SK-N-SH (cell line): ENCODE measurements around the gene KLLN. TPM values are rescaled to one million over a fixed set of nuclear protein-coding genes. Genes with fewer than 3 reads are reported as not detected.
"Not testable (repeated sequence)": the region's sequence is repeated elsewhere in the genome, so short reads cannot be mapped to it uniquely, and the experiment has no call there.

ENCODE experiments used
- CTCF ChIA-PET: fragments of 300-600, 350-600 bp; formaldehyde crosslinking; extraction: SDS; loops from one replicate; lab custom pipeline; 2021; lab: Yijun Ruan, JAX
- POLR2A ChIA-PET: fragments of 350-600 bp; sonication (Branson Sonifier 250); formaldehyde crosslinking; extraction: SDS; loops from one replicate; lab custom pipeline; 2020; ENCODE audit warnings: antibody characterized with exemption, inconsistent platforms; lab: Yijun Ruan, JAX
- DNase-seq: peaks from one replicate; pipeline ENCODE4 v3.0.0; 2012
- H2AFZ ChIP-seq: fragments of 200-600 bp; sonication (generic); 2 replicates; pipeline ENCODE4 v1.8.1; 2016; ENCODE audit warnings: antibody characterized with exemption, mild to moderate bottlenecking, low read depth
- H3F3A ChIP-seq: fragments of 200-600 bp; sonication (generic); replicated peaks from 2 replicates; pipeline ENCODE3; 2016; ENCODE audit warnings: antibody characterized with exemption, mild to moderate bottlenecking; ENCODE audit not compliant: insufficient read depth
- H3K27ac ChIP-seq, 2 experiments: fragments of 200-500 bp in 1 of 2; fragments of 200-600 bp in 1 of 2; sonication (Bioruptor generic) in 1 of 2; sonication (generic), shearing (Covaris generic) in 1 of 2; 2 replicates each; pipeline versions ENCODE4 v1.5.1 to v1.6.1; 2014 to 2016; ENCODE audit warnings: low read depth in 2 of 2, inconsistent platforms in 1 of 2, low read length in 1 of 2, mild to moderate bottlenecking in 1 of 2, mixed read lengths in 1 of 2
- H3K27me3 ChIP-seq: fragments of 200-600 bp; sonication (generic), shearing (Covaris generic); 2 replicates; pipeline ENCODE4 v1.6.1; 2016; ENCODE audit warnings: mixed run types; ENCODE audit not compliant: insufficient read depth
- H3K36me3 ChIP-seq, 2 experiments: fragments of 200-500 bp in 1 of 2; fragments of 200-600 bp in 1 of 2; sonication (Bioruptor generic) in 1 of 2; sonication (generic) in 1 of 2; replicated peaks in 1 of 2; 2 replicates each; pipeline versions ENCODE3 to v1.5.1; 2014 to 2016; ENCODE audit warnings: low read length in 1 of 2, mild to moderate bottlenecking in 1 of 2; ENCODE audit not compliant: insufficient read depth in 2 of 2, control insufficient read depth in 1 of 2
- H3K4me1 ChIP-seq, 2 experiments: fragments of 200-500 bp in 1 of 2; fragments of 200-600 bp in 1 of 2; sonication (Bioruptor generic) in 1 of 2; sonication (generic), shearing (Covaris generic) in 1 of 2; 2 replicates each; pipeline versions ENCODE4 v1.5.1 to v1.6.1; 2014 to 2016; ENCODE audit warnings: low read depth in 1 of 2, low read length in 1 of 2, mixed run types in 1 of 2; ENCODE audit not compliant: insufficient read depth in 2 of 2, control insufficient read depth in 1 of 2
- H3K4me2 ChIP-seq: fragments of 200-600 bp; sonication (generic), shearing (Covaris generic); 2 replicates; pipeline ENCODE4 v1.6.1; 2017; ENCODE audit warnings: mixed run types
- H3K4me3 ChIP-seq, 2 experiments: fragments of 200-500 bp in 1 of 2; fragments of 200-600 bp in 1 of 2; sonication (Bioruptor generic) in 1 of 2; sonication (generic), shearing (Covaris generic) in 1 of 2; 2 replicates each; pipeline versions ENCODE4 v1.5.1 to v1.8.1; 2014 to 2016; ENCODE audit warnings: low read depth in 2 of 2, inconsistent platforms in 1 of 2, low read length in 1 of 2, mild to moderate bottlenecking in 1 of 2, mixed read lengths in 1 of 2, moderate library complexity in 1 of 2
- H3K79me2 ChIP-seq: fragments of 200-600 bp; sonication (generic); 2 replicates; pipeline ENCODE4 v1.8.1; 2017; ENCODE audit warnings: mild to moderate bottlenecking; ENCODE audit not compliant: insufficient read depth
- H3K9ac ChIP-seq: fragments of 200-600 bp; sonication (generic); 2 replicates; pipeline ENCODE4 v1.6.1; 2017; ENCODE audit warnings: mixed run types
- H3K9me2 ChIP-seq: fragments of 200-600 bp; sonication (generic); 2 replicates; pipeline ENCODE4 v1.6.1; 2017; ENCODE audit warnings: mixed run types
- H3K9me3 ChIP-seq: fragments of 200-600 bp; sonication (generic); 2 replicates; pipeline ENCODE4 v1.6.1; 2017; ENCODE audit warnings: mixed run types, mild to moderate bottlenecking, moderate library complexity
- H4K20me1 ChIP-seq: fragments of 200-600 bp; sonication (generic); 2 replicates; pipeline ENCODE4 v1.6.1; 2017; ENCODE audit warnings: mild to moderate bottlenecking, mixed run types; ENCODE audit not compliant: insufficient read depth
- ELF1 ChIP-seq: IDR thresholded peaks from 2 replicates; pipeline ENCODE4 v1.4.0; 2012
- POLR2AphosphoS5 ChIP-seq: IDR thresholded peaks from 2 replicates; pipeline ENCODE4 v1.6.1; 2012; ENCODE audit warnings: low read depth, low read length
- RCOR1 ChIP-seq: fragments of 150-350 bp; IDR thresholded peaks from 2 replicates; pipeline ENCODE4 v1.6.1; 2017; ENCODE audit warnings: antibody characterized with exemption, low read length
- WGBS: methylation state at CpG from one replicate; pipeline ENCODE4 v1.1.6; 2017; ENCODE audit warnings: low lambda C conversion rate; 5-methylcytosine and 5-hydroxymethylcytosine counted together
- polyA plus RNA-seq, 3 experiments: library from polyadenylated mRNA; depleted of rRNA; stranded (reverse); fragments of >200 nt; gene quantifications; 2 replicates each; pipeline ENCODE4 v1.2.3, GENCODE V29; 2012
- TF ChIP-seq, protein P1 (sequence below): fragments of 150-350 bp; IDR thresholded peaks from 2 replicates; pipeline ENCODE4 v1.6.1; 2016; ENCODE audit warnings: mild to moderate bottlenecking, low read depth, low read length
- TF ChIP-seq, protein P2 (sequence below): IDR thresholded peaks from 2 replicates; pipeline ENCODE4 v1.4.0; 2012; ENCODE audit warnings: low read depth, borderline replicate concordance

Gene KLLN
- polyA plus RNA-seq, 1 of the 3 experiments (the other 2 are of a cell fraction): 1.2 TPM

DNA sequence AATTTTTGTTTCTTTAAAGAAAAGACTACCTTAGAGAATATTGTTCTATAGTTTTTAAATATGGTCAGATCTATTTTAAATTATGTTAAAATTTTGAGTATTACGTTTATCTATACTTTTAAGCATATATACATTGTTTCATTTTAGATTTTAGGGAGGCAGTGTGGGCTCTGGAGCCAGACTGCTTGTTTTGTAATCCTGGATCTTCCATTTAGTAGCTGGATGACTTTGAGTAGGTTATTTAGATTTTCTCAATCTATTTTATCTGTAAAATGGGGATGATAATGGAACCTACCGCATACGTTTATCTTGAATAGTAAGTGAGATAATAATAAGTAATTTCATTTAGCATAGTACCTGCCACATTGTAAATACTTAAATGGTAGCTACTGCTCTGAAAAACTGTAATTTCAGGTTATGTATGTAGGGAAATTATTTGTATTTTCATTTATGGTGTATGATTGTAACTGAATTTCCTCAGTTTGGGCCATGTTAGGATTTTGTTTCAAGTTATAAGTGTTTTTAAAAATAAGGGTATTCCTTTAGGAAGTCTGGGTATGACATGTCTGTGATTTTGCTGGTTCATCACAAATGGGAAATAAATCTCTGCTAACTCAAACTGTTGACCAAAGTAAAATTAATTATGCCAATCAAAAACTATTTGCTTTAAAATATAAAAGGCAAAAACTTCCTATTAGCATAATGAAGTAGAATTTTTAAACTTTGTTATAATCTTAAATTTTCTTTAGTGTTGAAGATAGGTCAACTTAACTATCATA is 6.6 kb upstream of the KLLN start:
- ChIA-PET CTCF (interaction anchor here (1.0 kb wide), 2 partner anchors 107 to 519 kb away, joined by 3 to 4 read pairs; no protein-coding TSS in a partner anchor), POLR2A (interaction anchor here (0.6 kb wide), 1 partner anchor 8 kb away, joined by 4 read pairs; no protein-coding TSS in a partner anchor)
- H3K4me2 ChIP-seq: peak overlapping the region; percentile 76

DNA sequence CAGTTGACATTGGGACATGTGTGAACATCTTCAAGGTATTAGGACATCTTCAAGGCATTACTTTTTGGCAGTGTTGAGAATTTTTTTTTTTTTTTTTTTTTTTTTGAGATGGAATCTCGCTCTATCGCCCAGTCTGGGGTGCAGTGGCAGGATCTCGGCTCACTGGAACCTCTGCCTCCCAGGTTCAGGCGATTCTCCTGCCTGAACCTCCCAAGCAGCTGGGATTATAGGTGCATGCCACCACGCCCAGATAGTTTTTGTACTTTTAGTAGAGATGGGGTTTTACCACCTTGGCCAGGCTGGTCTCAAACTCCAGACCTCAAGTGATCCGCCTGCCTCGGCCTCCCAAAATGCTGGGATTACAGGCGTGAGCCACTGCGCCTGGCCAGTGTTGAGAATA is 5.8 kb upstream of the KLLN start:
- Histone ChIP-seq H3K4me2 (peak overlapping the region; percentile 76), H3K79me2 (peaks cover 100% of the 10 kb centered on the region), H3F3A (peaks cover 13% of the 10 kb centered on the region), H3K9ac (peak overlapping the region; percentile 94; the same call in 1 of the 2 replicates), H3K36me3 (peaks cover 11 to 24% of the 10 kb centered on the region in 2 experiments), H3K4me1 (peaks cover 13 to 17% of the 10 kb centered on the region in 2 experiments; a peak in 3 of 4 replicates), H3K27ac (peak overlapping the region; percentile 69 to 83), H4K20me1 (peaks cover 81% of the 10 kb centered on the region), H3K4me3 (peak overlapping the region; percentile 79 to 97)
- DNase-seq, H3K9me2 ChIP-seq, H3K27me3 ChIP-seq, H2AFZ ChIP-seq, H3K9me3 ChIP-seq: not testable (repeated sequence)
- ChIA-PET POLR2A (interaction anchor here (0.6 kb wide), 1 partner anchor 9 kb away, joined by 4 read pairs; no protein-coding TSS in a partner anchor), CTCF (interaction anchor here (1.0 kb wide), 1 partner anchor 108 kb away, joined by 3 read pairs; no protein-coding TSS in a partner anchor)
- 28% methylated on average over 9 of the region's 9 CpGs for WGBS

More for the DNA sequence above, 6.6 kb upstream of the KLLN start:
- WGBS: 17% methylated on average over 3 of the region's 3 CpGs
- Histone ChIP-seq H2AFZ (no peak overlapping the region), H3K27me3 (no peaks in the 10 kb centered on the region), H3K4me1 (peaks cover 15 to 25% of the 10 kb centered on the region in 2 experiments; a peak in 3 of 4 replicates), H3F3A (peaks cover 11% of the 10 kb centered on the region), H3K9ac (peak overlapping the region; percentile 94; the same call in 1 of the 2 replicates), H3K79me2 (peaks cover 100% of the 10 kb centered on the region), H4K20me1 (peaks cover 82% of the 10 kb centered on the region), H3K4me3 (peak overlapping the region; percentile 23 to 97; a peak in 2 of 4 replicates), H3K9me2 (no peaks in the 10 kb centered on the region), H3K36me3 (peaks cover 12 to 24% of the 10 kb centered on the region in 2 experiments), H3K27ac (peak overlapping the region; percentile 69 to 83), H3K9me3 (no peaks in the 10 kb centered on the region)
- TF ChIP-seq, protein P1, sequence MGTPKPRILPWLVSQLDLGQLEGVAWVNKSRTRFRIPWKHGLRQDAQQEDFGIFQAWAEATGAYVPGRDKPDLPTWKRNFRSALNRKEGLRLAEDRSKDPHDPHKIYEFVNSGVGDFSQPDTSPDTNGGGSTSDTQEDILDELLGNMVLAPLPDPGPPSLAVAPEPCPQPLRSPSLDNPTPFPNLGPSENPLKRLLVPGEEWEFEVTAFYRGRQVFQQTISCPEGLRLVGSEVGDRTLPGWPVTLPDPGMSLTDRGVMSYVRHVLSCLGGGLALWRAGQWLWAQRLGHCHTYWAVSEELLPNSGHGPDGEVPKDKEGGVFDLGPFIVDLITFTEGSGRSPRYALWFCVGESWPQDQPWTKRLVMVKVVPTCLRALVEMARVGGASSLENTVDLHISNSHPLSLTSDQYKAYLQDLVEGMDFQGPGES: no peak
- TF ChIP-seq POLR2AphosphoS5: no peak
- no peak for DNase-seq

DNA sequence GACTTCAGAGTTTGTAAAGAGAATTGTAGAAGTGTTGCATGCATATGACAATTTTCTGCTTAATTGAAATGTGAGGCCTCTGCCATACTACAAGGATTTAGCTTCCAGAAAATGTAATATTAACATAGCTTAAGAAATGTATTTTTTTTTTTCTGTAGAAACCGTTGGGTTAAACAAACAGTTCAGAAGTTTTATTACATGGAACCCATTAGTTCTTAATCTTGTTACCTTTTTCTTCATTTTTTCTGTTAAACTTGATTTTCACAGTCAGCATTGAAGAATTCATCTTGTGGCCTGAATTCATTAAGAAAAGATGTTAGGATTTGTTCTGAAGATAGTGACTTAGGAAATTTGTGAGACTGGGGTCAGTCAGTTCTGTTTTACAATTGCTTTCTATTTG is 4.9 kb upstream of the KLLN start:
- H4K20me1 ChIP-seq: peaks cover 74% of the 10 kb centered on the region
- peak overlapping the region; percentile 79 to 97 for H3K4me3 ChIP-seq
- H3K79me2 ChIP-seq: peaks cover 93% of the 10 kb centered on the region
- CTCF ChIA-PET: interaction anchor here (0.7 kb wide), 1 partner anchor 521 kb away, joined by 4 read pairs; no protein-coding TSS in a partner anchor
- H3K9me3 ChIP-seq: no peaks in the 10 kb centered on the region
- no peaks in the 10 kb centered on the region for H3K9me2 ChIP-seq
- TF ChIP-seq, protein P2, sequence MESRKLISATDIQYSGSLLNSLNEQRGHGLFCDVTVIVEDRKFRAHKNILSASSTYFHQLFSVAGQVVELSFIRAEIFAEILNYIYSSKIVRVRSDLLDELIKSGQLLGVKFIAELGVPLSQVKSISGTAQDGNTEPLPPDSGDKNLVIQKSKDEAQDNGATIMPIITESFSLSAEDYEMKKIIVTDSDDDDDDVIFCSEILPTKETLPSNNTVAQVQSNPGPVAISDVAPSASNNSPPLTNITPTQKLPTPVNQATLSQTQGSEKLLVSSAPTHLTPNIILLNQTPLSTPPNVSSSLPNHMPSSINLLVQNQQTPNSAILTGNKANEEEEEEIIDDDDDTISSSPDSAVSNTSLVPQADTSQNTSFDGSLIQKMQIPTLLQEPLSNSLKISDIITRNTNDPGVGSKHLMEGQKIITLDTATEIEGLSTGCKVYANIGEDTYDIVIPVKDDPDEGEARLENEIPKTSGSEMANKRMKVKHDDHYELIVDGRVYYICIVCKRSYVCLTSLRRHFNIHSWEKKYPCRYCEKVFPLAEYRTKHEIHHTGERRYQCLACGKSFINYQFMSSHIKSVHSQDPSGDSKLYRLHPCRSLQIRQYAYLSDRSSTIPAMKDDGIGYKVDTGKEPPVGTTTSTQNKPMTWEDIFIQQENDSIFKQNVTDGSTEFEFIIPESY: no peak
- TF ChIP-seq RCOR1: no peak
- no peak for TF ChIP-seq ELF1
- TF ChIP-seq, all 33 proteins: peak for 0
- POLR2A ChIA-PET: no interaction called here
- peaks cover 12 to 13% of the 10 kb centered on the region in 2 experiments; a peak in 3 of 4 replicates for H3K4me1 ChIP-seq
- no peak for DNase-seq
- peak overlapping the region; percentile 94 for H3K9ac ChIP-seq
- peaks cover 10% of the 10 kb centered on the region for H3F3A ChIP-seq
- H3K27ac ChIP-seq: peak overlapping the region; percentile 69 to 83
- 5% methylated on average over 1 of the region's 1 CpG for WGBS
- peak overlapping the region; percentile 76 for H3K4me2 ChIP-seq
- no peaks in the 10 kb centered on the region for H3K27me3 ChIP-seq
- peaks cover 11 to 24% of the 10 kb centered on the region in 2 experiments for H3K36me3 ChIP-seq
- H2AFZ ChIP-seq: no peak overlapping the region
